Lower leg skin (tissue), 4 donors: Measurements from ENCODE around the gene TARDBP. TPM values are rescaled to one million over a fixed set of nuclear protein-coding genes. Genes with fewer than 3 reads are reported as not detected.
A peak's percentile ranks its signal among the peaks of the same experiment; 100 is the strongest.

Experiments
- DNase-seq, 2 donors: peaks; one replicate each; pipeline ENCODE4 v3.0.0-alpha.2; 2019; ENCODE audit warnings: low spot score in 2 of 2
- H3K4me3 ChIP-seq: fragments of 200-600 bp; sonication (generic); 2 replicates; pipeline ENCODE4 v1.5.1; 2017; ENCODE audit warnings: mild to moderate bottlenecking, low read depth; ENCODE audit not compliant: poor library complexity, severe bottlenecking
- CTCF ChIP-seq, 3 donors: fragments of 450-650 bp; IDR thresholded peaks; one replicate each; pipeline ENCODE4 v1.5.1; 2016; ENCODE audit warnings: antibody characterized with exemption in 3 of 3, mild to moderate bottlenecking in 3 of 3, moderate library complexity in 2 of 3
- POLR2A ChIP-seq, 2 donors: fragments of 450-650 bp; IDR thresholded peaks; one replicate each; pipeline ENCODE4 v1.6.1; 2016 to 2017; ENCODE audit warnings: antibody characterized with exemption in 2 of 2, mild to moderate bottlenecking in 1 of 2, moderate library complexity in 1 of 2
- WGBS, 2 donors: methylation state at CpG; one replicate each; pipeline ENCODE4 v1.1.5; 2018; 5-methylcytosine and 5-hydroxymethylcytosine counted together
- intact Hi-C: fragments of 100-400 bp; cut with DNase I; formaldehyde crosslinking; loops from one replicate; pipeline ENCODE4 v1.15.0; 2023; ENCODE audit warnings: low total_unique reads
- total RNA-seq, 4 donors: library from RNA; depleted of rRNA; stranded (reverse); fragments of >200 nt; gene quantifications; one replicate each; pipeline ENCODE4 v1.1.0, GENCODE V29; 2016

TARDBP gene
- total RNA-seq, 4 donors from 2014 or later, result 63.5 to 169 (median 125) TPM

- TF ChIP-seq POLR2A (IDR thresholded peaks at IDR 0.05) (no peak), CTCF (IDR thresholded peaks at IDR 0.05) (no peak)
- 47% methylated on average over 1 of the region's 1 CpG for WGBS, 2 donors
- no peak overlapping the region for H3K4me3 ChIP-seq
- intact Hi-C loops, result no loop called here
- DNase-seq, result peak in 1 of 2 donors; percentile 6
These were observed 13.6 kb downstream of the TARDBP start for GRCh38 chr1:11026052-11026451.

- DNase-seq, result peak in 1 of 2 donors; percentile 43
- intact Hi-C loops, result no loop called here
- no peak for TF ChIP-seq POLR2A (IDR thresholded peaks at IDR 0.05)
- no peak for TF ChIP-seq CTCF (IDR thresholded peaks at IDR 0.05)
- H3K4me3 ChIP-seq, result no peak overlapping the region
- 88 to 89% methylated on average over 5 of the region's 5 CpGs for WGBS, 2 donors
These were observed 14.4 kb downstream of the TARDBP start for GRCh38 chr1:11026903-11027302.

- intact Hi-C loops, result no loop called here
- peak in 1 of 2 donors; percentile 13 for DNase-seq
- 78 to 83% methylated on average over 6 of the region's 6 CpGs for WGBS, 2 donors
- TF ChIP-seq POLR2A (IDR thresholded peaks at IDR 0.05) (no peak), CTCF (IDR thresholded peaks at IDR 0.05) (no peak)
- no peak overlapping the region for H3K4me3 ChIP-seq
These were observed 14.9 kb downstream of the TARDBP start for GRCh38 chr1:11027316-11027715.

GRCh38 chr1:11028018-11028417 lies 15.6 kb downstream of the TARDBP start:
- 95 to 97% methylated on average over 3 of the region's 3 CpGs for WGBS, 2 donors
- no peak for TF ChIP-seq CTCF (IDR thresholded peaks at IDR 0.05)
- no peak for TF ChIP-seq POLR2A (IDR thresholded peaks at IDR 0.05)

GRCh38 chr1:11030865-11031264 lies 18.4 kb downstream of the TARDBP start:
- intact Hi-C loops, result no loop called here
- H3K4me3 ChIP-seq, result no peak overlapping the region
- peak in 1 of 2 donors; percentile 17 for DNase-seq
- TF ChIP-seq POLR2A (IDR thresholded peaks at IDR 0.05) (no peak), CTCF (IDR thresholded peaks at IDR 0.05) (no peak)
- WGBS, 2 donors, result 86 to 89% methylated on average over 9 of the region's 9 CpGs

More at GRCh38 chr1:11028018-11028417, 15.6 kb downstream of the TARDBP start:
- H3K4me3 ChIP-seq, result no peak overlapping the region
- intact Hi-C loops, result no loop called here
- DNase-seq, result peak in 1 of 2 donors; percentile 43

GRCh38 chr1:11031624-11032262 lies 19.3 kb downstream of the TARDBP start:
- intact Hi-C loops, result no loop called here
- DNase-seq, result peak in 1 of 2 donors; percentile 58
- 91 to 93% methylated on average over 10 of the region's 10 CpGs for WGBS, 2 donors
- TF ChIP-seq CTCF (IDR thresholded peaks at IDR 0.05) (no peak), POLR2A (IDR thresholded peaks at IDR 0.05) (no peak)
- H3K4me3 ChIP-seq, result no peak overlapping the region
